SK-N-SH treated with all-trans-retinoic acid at 6 μM for 48 hours (cell line): ENCODE measurements around the gene PRKCB.

Experiments used
- ARNTL ChIP-seq: fragments of 450-650 bp; formaldehyde crosslinking; IDR thresholded peaks from 2 replicates; pipeline ENCODE4 v1.5.0; 2020; ENCODE audit warnings: low read depth, mild to moderate bottlenecking, moderate library complexity, borderline replicate concordance
- TF ChIP-seq, protein P1 (sequence below): fragments of 250-450 bp; sonication (Bioruptor Pico); IDR thresholded peaks from 2 replicates; pipeline ENCODE4 v1.8.0; 2020; ENCODE audit warnings: mild to moderate bottlenecking, moderate library complexity, borderline replicate concordance
- TF ChIP-seq, protein P2 (sequence below): fragments of 250-450 bp; sonication (Bioruptor Pico); IDR thresholded peaks from 2 replicates; pipeline ENCODE4 v1.8.0; 2021; ENCODE audit warnings: low read depth, mild to moderate bottlenecking, moderate library complexity, borderline replicate concordance

DNA sequence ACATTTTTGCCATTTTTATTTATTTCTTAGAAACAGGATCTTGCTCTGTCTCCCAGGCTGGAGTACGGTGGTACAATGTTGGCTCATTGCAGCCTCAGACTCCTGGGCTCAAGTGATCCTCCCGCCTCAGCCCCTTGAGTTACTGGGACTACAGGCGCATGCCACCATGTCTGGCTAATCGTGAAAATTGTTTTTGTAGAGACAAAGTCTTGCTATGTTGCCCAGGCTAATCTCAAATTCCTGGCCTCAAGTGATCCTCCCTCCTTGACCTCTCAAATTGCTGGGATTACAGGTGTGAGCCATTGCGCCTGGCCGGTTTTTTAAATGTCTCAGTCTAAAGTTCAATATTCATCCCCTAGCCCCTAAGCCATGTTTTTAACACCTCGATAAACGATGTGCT is 237.5 kb downstream of the PRKCB start:
- TF ChIP-seq, protein P1, sequence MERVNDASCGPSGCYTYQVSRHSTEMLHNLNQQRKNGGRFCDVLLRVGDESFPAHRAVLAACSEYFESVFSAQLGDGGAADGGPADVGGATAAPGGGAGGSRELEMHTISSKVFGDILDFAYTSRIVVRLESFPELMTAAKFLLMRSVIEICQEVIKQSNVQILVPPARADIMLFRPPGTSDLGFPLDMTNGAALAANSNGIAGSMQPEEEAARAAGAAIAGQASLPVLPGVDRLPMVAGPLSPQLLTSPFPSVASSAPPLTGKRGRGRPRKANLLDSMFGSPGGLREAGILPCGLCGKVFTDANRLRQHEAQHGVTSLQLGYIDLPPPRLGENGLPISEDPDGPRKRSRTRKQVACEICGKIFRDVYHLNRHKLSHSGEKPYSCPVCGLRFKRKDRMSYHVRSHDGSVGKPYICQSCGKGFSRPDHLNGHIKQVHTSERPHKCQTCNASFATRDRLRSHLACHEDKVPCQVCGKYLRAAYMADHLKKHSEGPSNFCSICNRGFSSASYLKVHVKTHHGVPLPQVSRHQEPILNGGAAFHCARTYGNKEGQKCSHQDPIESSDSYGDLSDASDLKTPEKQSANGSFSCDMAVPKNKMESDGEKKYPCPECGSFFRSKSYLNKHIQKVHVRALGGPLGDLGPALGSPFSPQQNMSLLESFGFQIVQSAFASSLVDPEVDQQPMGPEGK (CRISPR knock-in tag): no peak
- TF ChIP-seq, protein P2, sequence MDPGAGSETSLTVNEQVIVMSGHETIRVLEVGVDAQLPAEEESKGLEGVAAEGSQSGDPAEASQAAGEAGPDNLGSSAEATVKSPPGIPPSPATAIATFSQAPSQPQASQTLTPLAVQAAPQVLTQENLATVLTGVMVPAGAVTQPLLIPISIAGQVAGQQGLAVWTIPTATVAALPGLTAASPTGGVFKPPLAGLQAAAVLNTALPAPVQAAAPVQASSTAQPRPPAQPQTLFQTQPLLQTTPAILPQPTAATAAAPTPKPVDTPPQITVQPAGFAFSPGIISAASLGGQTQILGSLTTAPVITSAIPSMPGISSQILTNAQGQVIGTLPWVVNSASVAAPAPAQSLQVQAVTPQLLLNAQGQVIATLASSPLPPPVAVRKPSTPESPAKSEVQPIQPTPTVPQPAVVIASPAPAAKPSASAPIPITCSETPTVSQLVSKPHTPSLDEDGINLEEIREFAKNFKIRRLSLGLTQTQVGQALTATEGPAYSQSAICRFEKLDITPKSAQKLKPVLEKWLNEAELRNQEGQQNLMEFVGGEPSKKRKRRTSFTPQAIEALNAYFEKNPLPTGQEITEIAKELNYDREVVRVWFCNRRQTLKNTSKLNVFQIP (CRISPR knock-in tag): no peak
- no peak for TF ChIP-seq ARNTL (CRISPR knock-in tag)
